ENCODE results near the gene RBM39. TPM values are rescaled to one million over a fixed set of nuclear protein-coding genes. Genes with fewer than 3 reads are reported as not detected.

Gene RBM39
- total and polyA plus RNA-seq, 2 of the 13 experiments (the other 11 are each of a cell fraction or from before 2014, with no cell fraction given) = 788 to 920 TPM

GRCh38 chr20:35699127-35699956, 42.7 kb downstream of the RBM39 start, which contains the start of the genes NFS1 and ROMO1 (continued):
- TF ChIP-seq, protein P1, sequence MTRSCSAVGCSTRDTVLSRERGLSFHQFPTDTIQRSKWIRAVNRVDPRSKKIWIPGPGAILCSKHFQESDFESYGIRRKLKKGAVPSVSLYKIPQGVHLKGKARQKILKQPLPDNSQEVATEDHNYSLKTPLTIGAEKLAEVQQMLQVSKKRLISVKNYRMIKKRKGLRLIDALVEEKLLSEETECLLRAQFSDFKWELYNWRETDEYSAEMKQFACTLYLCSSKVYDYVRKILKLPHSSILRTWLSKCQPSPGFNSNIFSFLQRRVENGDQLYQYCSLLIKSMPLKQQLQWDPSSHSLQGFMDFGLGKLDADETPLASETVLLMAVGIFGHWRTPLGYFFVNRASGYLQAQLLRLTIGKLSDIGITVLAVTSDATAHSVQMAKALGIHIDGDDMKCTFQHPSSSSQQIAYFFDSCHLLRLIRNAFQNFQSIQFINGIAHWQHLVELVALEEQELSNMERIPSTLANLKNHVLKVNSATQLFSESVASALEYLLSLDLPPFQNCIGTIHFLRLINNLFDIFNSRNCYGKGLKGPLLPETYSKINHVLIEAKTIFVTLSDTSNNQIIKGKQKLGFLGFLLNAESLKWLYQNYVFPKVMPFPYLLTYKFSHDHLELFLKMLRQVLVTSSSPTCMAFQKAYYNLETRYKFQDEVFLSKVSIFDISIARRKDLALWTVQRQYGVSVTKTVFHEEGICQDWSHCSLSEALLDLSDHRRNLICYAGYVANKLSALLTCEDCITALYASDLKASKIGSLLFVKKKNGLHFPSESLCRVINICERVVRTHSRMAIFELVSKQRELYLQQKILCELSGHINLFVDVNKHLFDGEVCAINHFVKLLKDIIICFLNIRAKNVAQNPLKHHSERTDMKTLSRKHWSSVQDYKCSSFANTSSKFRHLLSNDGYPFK (CRISPR knock-in tag; IDR thresholded peaks at IDR 0.05; ENCODE audit: borderline replicate concordance) = peak; percentile 98
- TF ChIP-seq PAX8 (CRISPR knock-in tag; IDR thresholded peaks at IDR 0.05; ENCODE audit: borderline replicate concordance) (peak; percentile 85), CCAR2 (optimal IDR thresholded peaks at IDR 0.05; ENCODE audit: low read depth, low read length) (no peak), SRSF9 (IDR thresholded peaks at IDR 0.05; ENCODE audit: borderline replicate concordance, insufficient read depth, low read depth, low read length, poor library complexity, severe bottlenecking) (no peak), RNF2 (conservative IDR thresholded peaks at IDR 0.05; ENCODE audit: low read depth) (peak; percentile 87), ZMAT3 (CRISPR knock-in tag; conservative IDR thresholded peaks at IDR 0.05) (peak; percentile 97), MEIS1 (CRISPR knock-in tag; IDR thresholded peaks at IDR 0.05; ENCODE audit: borderline replicate concordance) (peak; percentile 92; the same call in 1 of the 2 replicates), CHD2 (IDR thresholded peaks at IDR 0.05; ENCODE audit: low read depth, low read length) (peak; percentile 68), ZNF143 (CRISPR knock-in tag; IDR thresholded peaks at IDR 0.05) (peak; percentile 74), RXRB (CRISPR knock-in tag; IDR thresholded peaks at IDR 0.05; ENCODE audit: borderline replicate concordance) (peak; percentile 85), ZFP41 (CRISPR knock-in tag; IDR thresholded peaks at IDR 0.05; ENCODE audit: borderline replicate concordance) (peak; percentile 93), HDAC2 (CRISPR knock-in tag; IDR thresholded peaks at IDR 0.05) (peak; percentile 94), SAP130 (CRISPR knock-in tag; IDR thresholded peaks at IDR 0.05; ENCODE audit: low read depth) (peak; percentile 100), ZNF589 (CRISPR knock-in tag; conservative IDR thresholded peaks at IDR 0.05) (peak; percentile 99), BORCS8-MEF2B (CRISPR knock-in tag; IDR thresholded peaks at IDR 0.05) (peak; percentile 96), RFX3 (CRISPR knock-in tag; IDR thresholded peaks at IDR 0.05) (no peak), ZNF33B (CRISPR knock-in tag; IDR thresholded peaks at IDR 0.05) (peak; percentile 95), ZNF432 (CRISPR knock-in tag; IDR thresholded peaks at IDR 0.05; ENCODE audit: borderline replicate concordance) (peak; percentile 83; the same call in 1 of the 2 replicates), NAIF1 (CRISPR knock-in tag; IDR thresholded peaks at IDR 0.05; ENCODE audit: borderline replicate concordance) (peak; percentile 97), ZNF292 (CRISPR knock-in tag; IDR thresholded peaks at IDR 0.05; ENCODE audit: borderline replicate concordance, low read depth) (peak; percentile 86; the same call in 1 of the 2 replicates), SMARCC2 (IDR thresholded peaks at IDR 0.05) (no peak), RNF219 (CRISPR knock-in tag; IDR thresholded peaks at IDR 0.05) (no peak; the same call in 1 of the 2 replicates)
- TF ChIP-seq, protein P2, sequence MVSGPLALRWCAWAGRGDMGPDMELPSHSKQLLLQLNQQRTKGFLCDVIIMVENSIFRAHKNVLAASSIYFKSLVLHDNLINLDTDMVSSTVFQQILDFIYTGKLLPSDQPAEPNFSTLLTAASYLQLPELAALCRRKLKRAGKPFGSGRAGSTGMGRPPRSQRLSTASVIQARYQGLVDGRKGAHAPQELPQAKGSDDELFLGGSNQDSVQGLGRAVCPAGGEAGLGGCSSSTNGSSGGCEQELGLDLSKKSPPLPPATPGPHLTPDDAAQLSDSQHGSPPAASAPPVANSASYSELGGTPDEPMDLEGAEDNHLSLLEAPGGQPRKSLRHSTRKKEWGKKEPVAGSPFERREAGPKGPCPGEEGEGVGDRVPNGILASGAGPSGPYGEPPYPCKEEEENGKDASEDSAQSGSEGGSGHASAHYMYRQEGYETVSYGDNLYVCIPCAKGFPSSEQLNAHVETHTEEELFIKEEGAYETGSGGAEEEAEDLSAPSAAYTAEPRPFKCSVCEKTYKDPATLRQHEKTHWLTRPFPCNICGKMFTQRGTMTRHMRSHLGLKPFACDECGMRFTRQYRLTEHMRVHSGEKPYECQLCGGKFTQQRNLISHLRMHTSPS (CRISPR knock-in tag; IDR thresholded peaks at IDR 0.05; ENCODE audit: low read depth) = no peak; the same call in 1 of the 2 replicates
